DOHH2 (cell line): ENCODE data around the gene CAPN10.

Source experiments
- CTCF ChIP-seq: fragments of 200-600 bp; sonication (generic); IDR thresholded peaks from one replicate; pipeline ENCODE4 v1.5.1; 2014; ENCODE audit warnings: antibody characterized with exemption, mild to moderate bottlenecking, low read depth, low read length; ENCODE audit not compliant: poor library complexity, severe bottlenecking
- EZH2phosphoT487 ChIP-seq: fragments of 200-600 bp; sonication (generic); IDR thresholded peaks from 2 replicates; pipeline ENCODE4 v1.6.1; 2017; ENCODE audit warnings: borderline replicate concordance, mild to moderate bottlenecking, antibody characterized with exemption, low read length, moderate library complexity, mixed read lengths

DNA sequence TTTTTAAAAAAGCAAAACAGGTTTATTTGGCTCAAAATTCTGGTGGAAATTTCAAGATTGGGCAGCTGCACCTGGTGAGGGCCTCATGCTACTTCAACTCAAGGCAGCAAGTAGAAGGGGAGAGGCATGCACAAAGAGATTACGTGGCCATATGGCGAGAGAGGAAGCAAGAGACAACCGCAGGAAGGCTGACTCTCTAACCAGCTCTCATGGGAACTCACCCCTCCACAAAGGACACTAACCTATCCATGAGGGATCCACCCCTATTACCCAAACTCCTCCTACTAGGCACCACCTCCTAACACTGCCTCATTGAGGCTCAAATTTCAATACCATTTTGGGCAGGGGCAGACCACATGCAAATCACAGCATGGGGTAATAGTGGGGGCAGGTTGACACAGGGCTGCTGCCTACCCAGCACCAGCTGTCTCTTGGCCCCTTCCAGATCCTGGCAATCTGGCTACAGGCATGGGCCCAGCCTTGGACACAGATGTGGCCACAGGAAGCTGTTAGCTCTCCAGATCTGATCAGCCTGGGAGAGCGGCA, 2.0 kb upstream of the CAPN10 start:
- TF ChIP-seq CTCF = no peak
- TF ChIP-seq EZH2phosphoT487 = no peak
